Fibroblast of lung (primary cell): ENCODE results near the gene UIMC1.

Source experiments
- EZH2 ChIP-seq: IDR thresholded peaks from 2 replicates; pipeline ENCODE4 v1.5.1; 2012; ENCODE audit warnings: low read length, control low read depth, mild to moderate bottlenecking; ENCODE audit errors: missing control alignments
- TF ChIP-seq, protein P1 (sequence below), 2 donors: IDR thresholded peaks in 1 of 2; conservative IDR thresholded peaks in 1 of 2; 1 replicate in 1 of 2; 2 replicates in 1 of 2; pipeline ENCODE4 v1.5.1; 2011 to 2012; ENCODE audit warnings: low read length in 2 of 2, control low read depth in 1 of 2, inconsistent platforms in 1 of 2, low read depth in 1 of 2, mild to moderate bottlenecking in 1 of 2

DNA sequence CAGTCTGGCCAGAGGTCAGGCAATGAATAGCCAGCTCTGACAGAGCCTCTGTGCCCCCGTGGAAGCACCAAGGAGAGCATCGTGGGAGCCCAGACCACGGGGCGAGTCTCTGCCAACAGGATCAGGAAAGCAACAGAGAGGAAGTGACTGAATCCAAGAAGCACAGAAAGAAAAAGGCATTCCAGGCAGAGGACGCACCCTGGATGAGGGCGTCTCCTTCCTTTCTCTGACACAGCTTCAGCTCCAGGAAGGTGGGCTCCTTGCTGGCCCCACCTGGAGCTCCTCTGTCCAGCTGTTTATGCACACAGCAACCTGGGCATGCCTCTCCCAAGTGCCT is 124.0 kb downstream of the UIMC1 start:
- TF ChIP-seq, protein P1, sequence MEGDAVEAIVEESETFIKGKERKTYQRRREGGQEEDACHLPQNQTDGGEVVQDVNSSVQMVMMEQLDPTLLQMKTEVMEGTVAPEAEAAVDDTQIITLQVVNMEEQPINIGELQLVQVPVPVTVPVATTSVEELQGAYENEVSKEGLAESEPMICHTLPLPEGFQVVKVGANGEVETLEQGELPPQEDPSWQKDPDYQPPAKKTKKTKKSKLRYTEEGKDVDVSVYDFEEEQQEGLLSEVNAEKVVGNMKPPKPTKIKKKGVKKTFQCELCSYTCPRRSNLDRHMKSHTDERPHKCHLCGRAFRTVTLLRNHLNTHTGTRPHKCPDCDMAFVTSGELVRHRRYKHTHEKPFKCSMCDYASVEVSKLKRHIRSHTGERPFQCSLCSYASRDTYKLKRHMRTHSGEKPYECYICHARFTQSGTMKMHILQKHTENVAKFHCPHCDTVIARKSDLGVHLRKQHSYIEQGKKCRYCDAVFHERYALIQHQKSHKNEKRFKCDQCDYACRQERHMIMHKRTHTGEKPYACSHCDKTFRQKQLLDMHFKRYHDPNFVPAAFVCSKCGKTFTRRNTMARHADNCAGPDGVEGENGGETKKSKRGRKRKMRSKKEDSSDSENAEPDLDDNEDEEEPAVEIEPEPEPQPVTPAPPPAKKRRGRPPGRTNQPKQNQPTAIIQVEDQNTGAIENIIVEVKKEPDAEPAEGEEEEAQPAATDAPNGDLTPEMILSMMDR (conservative IDR thresholded peaks at IDR 0.05 in 1 of 2, IDR thresholded peaks at IDR 0.05 in 1 of 2; ENCODE audit: low read depth in 1 of 2, low read length in 2 of 2) = no peak
- no peak for TF ChIP-seq EZH2
